Activated CD8-positive, alpha-beta memory T cell treated with anti-CD3 and anti-CD28 coated beads for 24 hours (primary cell): ENCODE data around the gene PCID2.
"Not testable (repeated sequence)": the region's sequence is repeated elsewhere in the genome, so short reads cannot be mapped to it uniquely, and the experiment has no call there.

Source experiments
- DNase-seq: peaks from one replicate; pipeline ENCODE4 v3.0.0-alpha.2; 2020

Gene PCID2

DNA sequence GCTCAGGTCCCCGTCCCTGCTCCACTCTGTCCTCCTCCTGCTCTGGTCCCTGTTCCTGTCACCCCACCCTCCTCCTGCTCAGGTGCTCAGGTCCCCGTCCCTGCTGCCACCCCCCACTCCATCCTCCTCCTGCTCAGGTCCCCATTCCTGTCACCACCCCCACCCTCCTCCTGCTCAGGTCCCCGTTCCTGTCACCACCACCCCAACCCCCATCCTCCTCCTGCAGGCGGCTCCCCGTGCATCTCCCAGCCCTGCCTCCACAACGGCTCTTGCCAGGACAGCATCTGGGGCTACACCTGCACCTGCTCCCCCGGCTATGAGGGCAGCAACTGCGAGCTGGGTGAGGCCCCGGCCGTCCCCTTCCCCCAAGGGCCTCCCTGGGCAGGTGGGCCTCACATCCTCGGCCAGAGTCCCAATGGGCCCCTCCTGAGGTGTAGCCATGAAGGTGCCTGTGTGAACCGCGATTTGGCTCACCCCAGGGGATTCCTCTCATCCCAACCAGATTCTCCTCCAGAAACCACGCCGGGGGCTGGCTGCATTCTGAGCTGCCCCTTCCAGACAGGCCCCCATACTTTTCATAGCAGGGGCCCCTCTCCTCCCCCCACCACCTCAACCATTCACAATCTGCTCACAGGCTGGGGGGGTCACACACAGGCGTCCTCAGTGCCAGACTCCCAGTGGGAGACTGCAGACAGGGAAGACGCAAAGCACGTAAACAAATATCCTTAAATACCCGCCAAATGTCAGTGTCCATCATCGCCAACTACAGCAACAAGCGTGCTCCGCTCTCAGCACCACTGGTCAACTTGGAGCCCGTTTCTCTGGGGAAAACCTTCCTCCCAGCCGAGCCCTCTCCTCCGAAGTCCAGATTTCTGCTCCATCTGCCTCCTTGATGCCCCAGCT, 45.4 kb downstream of the PCID2 start:
- DNase-seq: no peak

DNA sequence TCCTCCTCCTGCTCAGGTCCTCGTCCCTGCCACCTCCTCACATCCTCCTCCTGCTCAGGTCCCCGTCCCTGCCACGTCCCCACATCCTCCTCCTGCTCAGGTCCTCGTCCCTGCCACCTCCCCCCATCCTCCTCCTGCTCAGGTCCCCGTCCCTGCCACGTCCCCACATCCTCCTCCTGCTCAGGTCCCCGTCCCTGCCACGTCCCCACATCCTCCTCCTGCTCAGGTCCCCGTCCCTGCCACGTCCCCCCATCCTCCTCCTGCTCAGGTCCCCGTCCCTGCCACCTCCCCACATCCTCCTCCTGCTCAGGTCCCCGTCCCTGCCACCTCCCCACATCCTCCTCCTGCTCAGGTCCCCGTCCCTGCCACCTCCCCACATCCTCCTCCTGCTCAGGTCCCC, 46.5 kb downstream of the PCID2 start:
- not testable (repeated sequence) for DNase-seq

DNA sequence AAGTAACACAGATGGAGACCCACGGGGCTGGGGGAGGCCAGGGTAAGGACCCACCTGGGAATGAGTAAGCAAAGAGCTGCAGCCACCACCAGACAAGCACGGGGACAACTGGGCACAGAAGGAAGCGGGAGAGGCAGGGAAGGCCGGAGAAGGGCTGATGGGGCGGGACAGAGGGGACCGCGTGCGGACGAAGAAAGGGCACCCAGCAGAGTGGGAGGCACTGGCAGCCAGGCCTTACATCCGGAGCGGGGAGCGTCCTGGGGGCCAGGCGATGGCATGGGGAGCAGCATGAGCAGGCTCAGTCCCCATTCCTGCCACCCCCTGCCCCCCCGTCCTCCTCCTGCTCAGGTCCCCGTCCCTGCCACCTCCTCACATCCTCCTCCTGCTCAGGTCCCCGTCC, 47.0 kb downstream of the PCID2 start:
- no peak for DNase-seq

DNA sequence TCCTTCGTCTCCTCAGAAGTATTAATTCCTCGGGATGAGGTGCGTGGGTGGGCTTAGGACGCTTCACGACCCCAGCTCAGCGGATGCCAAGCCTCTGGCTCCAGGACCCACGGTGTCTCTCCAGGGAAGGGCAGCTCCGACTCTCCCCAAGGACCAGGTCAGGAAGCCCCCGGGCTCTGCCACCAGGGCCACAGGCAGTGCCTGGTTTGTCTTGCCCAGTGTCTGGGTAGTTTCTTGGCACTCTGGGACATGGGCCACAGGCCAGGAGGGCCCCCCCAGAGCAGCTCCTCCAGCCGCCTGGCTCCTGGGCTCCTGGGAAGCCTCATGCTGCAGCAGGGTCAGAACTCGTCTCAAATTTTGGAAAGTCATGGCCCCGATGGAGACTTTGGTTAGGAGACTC, 47.5 kb downstream of the PCID2 start:
- DNase-seq: peak; percentile 55

DNA sequence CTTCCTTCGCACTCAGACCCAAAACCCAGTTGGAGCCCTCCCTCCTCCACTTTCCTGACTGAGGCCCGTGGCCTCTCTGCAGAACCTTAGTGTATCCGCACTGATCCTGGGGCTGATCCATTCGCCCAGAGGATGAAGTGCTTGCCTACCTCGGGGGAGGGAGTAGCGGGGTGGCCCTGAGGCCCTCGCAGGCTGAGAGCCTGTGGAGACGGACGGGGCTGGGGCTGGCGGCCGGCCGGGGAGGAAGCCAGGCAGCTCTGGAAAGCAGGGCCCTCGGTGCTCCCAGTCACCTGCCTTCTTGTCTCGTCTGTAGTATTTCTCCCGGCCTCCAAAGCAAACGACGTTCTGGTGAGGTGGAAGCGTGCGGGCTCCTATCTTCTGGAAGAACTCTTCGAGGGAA, 48.8 kb downstream of the PCID2 start:
- no peak for DNase-seq

DNA sequence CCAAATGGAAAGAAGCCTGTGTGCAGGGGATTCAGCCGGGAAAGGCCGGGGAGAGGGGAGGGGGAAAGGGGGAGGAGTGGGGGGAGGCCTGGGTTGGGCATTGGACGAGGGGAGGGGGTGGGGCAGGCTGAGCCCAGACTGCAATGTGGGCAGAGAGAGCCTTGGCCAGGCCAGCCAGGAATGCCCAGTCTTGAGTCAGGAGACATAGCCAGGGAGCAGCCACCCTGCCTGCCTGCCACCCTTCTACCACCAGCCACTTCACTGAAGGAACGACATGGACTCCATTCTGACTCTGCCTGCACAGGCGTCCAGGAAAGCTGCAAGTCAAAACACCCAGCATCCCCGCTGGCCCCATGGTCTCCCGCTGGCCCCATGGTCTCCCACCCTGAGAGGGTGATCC, 49.5 kb downstream of the PCID2 start:
- no peak for DNase-seq

DNA sequence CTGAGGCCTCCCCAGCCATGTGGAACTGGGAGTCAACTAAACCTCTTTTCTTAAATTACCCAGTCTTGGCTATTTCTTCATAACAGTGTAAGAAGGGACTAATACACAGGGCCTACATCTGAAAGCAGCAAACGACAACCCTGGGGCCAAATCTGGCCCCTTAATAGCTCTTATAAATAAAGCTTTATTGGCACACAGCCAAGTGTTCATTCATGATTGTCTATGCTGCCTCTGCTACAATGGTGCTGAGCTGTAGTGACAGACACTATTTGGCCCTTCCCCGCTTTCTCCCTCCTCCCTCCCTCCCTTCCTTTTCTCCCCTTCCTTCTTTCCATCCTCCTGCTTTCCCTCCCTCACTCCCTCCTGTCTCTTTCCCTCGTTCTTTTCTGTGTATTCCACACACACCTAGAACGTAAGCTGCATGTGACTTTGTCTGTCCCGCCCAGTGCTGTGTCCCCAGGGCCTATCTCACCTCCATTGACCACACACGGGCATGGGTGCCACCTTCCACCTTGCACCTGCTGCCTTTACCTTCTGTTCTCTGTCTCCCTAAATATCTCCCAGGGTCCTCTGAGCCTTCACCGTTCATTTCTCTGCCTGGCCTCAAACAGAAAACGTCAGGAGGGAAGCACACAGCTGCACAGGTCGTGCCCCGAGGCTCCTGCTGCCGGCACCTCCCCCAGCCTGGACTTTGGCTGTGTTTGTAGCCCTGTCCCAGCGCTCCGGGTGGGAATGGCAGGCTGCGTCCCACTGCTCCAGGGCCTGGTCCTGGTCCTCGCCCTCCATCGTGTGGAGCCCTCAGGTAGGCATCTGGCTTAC, 50.3 kb downstream of the PCID2 start, which contains the start of gene PROZ:
TSS of gene PROZ (plus strand) at position 720 of the 819 bp plus-strand sequence. CDS start at position 733, 13 bp downstream.
- DNase-seq: peak; percentile 41

DNA sequence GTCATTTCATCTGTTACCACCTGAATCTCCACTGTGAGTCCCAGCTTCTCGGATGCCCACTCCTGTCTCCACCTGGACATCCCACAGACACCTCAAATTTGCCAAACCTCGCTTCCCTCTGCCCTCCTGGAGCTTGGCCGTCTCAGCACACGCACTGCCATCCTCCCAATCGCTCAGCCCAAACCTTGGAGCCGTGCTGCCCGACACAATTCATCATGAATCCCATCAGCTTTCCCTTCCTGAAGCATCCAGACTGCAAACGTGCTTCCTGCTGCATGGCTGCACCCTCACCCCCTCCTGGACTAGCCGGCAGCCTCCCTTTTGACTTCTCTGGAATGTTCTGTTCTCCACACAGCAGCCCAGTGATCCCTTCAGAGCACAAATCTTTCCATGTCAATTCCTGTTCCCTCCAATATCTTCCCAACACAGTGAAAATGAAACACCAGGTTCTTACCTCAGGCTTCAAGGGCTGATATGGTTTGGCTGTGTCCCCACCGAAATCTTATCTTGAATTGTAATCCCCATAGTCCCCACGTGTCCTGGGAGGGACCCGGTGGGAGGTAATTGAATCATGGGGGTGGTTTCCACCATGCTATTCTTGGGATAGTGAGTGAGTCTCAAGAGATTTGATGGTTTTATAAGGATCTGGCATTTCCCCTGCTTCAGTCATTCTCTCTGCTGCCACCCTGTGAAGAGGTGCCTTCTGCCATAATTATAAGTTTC, 51.1 kb downstream of the PCID2 start:
- DNase-seq: peak; percentile 40

DNA sequence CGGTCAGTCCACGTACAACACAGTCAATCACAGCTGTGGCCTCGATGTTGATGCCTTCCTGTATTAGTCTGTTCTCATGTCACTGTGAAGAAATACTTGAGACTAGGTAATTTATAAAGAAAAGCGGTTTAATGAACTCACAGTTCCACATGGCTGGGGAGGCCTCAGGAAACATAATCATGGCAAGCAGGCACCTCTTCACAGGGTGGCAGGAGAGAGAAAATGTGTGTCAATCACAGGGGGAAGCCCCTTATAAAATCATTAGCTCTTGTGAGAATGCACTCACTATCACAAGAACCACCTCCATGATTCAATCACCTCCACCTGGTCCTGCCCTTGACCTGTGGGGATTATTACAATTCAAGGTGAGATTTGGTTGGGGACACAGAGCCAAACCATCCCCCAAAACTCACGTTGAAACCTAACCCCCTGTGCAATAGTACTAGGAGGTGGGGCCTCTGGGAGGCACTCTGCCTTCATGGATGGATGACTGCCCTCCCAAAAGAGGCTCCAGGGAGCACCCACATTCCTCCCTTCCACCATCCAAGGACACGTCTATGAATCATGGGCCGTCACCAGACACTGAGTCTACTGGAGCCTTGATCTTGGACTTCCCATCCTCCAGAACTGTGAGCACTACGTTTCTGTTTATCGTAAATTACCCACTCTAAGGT, 52.4 kb downstream of the PCID2 start:
- peak; percentile 28 for DNase-seq

DNA sequence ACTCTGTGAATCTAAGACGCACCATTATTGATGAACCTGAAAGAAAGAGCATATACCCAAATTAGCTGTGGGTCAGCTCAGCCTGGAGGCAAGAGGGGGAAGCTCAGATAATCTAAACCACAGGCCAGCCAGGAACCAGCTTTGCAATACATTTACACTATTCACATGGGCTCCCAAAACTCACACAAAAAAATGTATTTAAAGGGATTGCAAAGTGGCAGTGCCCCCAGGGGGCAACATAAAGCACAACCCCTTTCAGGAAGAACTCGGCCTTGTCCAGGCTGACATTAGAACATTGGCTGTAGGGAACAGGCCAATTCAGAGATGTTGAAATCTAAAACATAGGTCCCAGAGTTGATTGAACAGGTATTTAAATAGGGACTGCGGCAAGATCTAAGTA, 53.3 kb downstream of the PCID2 start:
- DNase-seq: peak; percentile 47

DNA sequence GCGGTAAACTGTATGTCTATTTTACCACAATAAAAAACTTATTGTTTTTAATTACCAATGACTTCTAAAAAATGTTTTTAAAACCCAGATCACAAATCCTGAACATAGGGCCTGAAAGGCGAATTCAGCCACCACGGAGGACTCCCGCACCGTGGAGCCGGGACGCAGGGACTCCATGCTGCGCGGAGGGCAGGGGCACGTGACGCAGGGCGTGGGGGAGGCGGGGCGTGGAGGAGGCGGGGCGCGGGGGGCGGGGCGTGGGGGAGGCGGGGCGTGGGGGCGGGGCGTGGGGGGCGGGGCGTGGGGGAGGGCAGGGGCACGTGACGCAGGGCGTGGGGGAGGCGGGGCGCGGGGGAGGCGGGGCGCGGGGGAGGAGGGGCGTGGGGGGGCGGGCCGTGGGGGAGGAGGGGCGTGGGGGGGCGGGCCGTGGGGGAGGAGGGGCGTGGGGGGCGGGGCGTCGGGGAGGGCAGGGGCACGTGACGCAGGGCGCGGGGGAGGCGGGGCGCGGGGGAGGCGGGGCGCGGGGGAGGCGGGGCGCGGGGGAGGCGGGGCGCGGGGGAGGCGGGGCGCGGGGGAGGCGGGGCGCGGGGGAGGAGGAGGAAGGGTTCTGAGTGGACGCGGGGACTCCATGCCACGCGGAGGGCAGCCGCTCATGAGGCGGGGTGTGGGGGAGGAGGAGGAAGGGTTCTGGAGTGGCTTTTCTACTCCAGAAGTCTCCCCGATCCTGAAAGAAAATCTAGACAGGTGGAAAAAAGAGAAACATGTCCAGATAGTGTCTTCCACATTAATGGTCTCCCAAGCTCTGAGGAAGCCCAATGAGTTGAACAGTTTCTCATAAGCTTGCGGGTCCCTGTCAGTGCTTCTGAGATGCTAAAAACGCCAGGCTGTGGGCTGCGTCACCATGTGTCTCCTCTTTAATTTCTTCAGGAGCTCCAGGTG, 54.4 kb downstream of the PCID2 start:
- peak; percentile 84 for DNase-seq

DNA sequence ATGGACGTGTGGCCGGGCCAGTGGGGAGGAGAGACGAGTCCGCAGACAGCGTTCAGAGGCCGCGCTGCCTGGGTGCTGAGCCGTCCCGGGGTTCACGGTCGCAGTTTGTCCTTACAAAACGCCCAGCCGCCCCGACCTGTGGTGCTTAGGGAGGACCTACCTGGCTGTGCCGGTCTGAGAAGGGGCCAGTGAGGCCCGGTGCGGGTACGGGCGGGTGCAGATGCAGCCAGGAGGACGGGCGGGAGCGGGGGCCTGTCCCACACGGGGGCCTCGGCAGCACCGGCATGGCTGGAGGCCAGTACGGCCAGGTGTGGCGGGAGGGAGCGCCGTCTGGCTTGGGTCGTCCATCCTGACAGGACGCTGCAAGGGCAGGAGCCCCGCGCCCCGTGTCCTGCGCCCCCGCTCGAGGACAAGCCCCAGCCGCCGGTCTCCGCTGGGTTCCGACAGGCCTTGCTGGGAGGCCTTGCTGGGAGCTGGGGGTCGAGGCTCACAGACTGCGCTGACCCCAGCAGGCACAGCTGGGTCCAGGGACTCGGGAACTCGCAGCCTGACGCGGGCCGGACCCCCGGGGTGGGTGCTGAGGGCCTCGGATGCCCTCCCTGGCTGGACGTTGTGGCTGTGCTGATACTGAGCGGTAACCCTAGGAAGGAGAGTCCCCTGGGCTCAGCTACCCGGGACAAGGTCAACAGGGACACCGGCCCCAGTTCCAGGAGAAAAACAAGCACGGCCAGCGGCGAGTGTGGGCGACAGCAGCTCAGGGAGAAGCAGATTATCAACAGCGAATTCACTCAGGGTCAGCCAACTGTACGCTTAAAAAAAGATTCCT, 55.3 kb downstream of the PCID2 start:
- peak; percentile 76 for DNase-seq

DNA sequence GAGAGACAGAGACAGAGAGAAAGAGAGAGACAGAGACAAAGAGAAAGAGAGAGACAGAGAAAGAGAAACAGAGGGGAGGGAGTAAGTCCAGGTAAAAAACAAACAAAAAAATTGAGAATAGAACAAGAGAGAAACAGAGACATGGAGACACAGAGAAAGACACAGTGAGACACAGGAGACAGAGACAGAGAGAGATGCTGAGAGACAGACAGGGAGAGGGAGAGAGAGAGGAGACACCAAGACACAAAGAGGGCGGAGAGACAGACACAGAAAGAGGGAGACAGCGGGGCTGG, 55.8 kb downstream of the PCID2 start:
- DNase-seq: no peak

DNA sequence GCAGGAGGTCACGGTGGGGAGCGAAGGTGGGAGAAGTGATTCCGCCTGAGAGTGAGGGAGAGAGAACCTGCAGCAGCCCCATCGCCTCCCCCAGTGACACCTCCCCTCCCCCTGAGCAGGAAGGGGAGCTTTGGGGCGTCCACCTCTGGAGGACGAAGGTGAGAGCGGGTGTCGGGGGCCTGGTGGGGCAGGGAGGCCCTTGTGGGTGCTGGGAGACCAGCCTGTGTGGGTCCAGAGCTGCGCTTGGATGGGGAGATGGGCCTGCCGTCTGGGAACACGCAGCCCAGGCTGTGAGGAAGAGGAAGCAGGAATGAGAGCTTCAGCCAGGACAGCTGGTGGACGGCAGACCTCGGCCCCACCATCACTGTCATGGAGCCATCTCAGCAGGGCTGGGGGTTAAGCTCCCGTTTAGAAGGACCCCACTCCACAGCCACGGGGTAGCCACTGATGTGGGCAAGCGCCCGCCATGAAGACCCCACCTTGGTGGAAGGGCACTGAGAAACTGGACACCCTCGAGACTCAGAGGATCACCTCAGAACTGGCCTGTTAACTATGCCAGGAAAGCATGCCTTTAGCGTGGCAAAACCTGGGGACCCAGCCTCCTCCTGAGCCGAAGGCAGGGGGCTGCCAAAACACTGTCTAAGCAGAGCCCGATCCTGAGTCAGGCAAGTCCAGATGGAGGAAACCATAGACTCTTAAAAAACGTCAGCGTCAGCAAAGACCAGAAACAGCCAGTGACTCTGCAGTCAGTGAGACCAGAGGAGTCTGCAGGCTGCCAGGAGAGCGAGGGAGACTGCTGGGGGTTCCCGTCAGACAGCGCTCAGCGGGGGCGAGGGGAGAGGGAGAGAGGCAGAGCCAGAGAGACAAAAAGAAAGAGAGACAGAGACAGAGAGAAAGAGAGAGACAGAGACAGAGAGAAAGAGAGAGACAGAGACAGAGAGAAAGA, 56.5 kb downstream of the PCID2 start:
- peak; percentile 61 for DNase-seq

DNA sequence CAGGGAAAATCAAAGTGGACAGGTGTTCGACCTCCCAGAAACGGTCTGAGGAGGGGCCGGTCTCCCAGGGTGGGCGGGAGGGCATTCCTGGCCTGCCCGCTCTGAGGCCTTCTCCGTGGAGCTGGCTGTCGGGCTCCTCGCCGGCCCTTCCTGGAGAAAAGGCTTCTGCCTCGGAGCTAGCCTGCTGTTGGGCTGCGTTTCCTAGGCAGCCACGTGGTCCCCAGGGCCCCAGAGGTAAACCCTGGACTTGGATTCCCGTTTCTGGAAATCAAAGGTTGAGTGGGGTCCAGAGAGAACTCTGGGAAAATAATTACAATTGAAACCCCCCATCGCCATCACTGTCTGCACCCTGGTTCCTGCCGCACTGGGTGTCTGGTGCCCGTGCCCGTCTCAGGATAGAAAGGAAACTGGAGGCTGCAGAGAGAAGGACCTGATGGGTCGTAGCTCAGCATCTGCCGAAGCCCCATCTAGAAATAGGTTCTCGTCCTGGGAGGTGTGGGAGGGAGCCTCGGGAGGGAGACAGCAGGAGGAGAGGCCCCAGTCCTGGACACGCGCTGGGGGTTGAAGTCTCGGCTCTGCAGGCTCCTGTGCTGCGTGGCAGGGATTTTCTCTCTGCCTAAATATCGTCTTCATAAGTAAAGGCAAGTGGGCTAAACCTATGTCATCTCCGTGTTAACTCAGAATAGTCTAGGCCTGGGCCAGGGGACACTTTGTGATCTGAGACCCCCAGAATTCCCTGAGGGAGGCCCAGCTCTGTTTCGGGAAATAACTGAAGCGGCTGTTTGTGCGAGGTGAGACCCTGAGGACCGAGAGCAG, 57.7 kb downstream of the PCID2 start:
- DNase-seq: peak; percentile 47

DNA sequence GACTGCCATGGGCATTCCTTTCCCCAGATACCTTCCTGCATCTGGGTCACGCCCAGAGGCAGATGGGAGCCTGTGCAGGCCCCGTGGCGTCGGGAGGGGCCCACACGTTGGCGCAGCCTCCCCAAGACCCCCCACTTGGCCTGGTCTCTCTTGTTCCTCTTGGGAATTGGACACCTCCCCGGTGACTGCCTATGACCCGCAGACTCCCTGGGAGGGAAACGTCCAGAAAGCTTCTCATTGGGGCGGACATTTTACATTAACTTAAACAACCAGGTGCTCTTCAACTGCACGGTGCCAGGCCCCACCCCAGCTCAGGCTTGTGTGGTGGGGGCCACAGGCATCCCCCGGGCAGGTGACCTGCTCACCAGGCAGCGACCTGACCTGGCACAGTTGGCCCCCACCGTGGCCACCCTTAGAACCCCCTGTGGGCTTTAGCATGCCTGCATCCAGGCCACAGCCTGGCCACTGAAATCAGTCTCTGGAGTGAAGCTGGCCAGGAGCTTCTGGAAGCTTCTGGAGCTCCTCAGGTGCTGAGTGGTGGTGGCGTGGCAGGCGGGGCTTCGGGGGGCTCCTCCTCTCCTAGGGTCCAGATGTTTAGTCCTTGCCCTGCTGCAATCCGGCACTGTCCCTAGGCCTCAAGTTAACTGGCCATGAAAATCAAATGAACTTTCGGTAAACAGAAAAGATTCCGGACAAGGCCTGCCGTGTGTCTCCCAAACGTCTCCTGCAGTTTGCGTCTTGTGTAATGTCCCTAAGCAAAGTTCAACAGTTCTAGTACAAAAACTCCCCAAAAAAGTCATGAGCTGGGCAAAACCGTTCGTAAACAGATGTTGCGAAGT, 58.5 kb downstream of the PCID2 start:
- peak; percentile 47 for DNase-seq

DNA sequence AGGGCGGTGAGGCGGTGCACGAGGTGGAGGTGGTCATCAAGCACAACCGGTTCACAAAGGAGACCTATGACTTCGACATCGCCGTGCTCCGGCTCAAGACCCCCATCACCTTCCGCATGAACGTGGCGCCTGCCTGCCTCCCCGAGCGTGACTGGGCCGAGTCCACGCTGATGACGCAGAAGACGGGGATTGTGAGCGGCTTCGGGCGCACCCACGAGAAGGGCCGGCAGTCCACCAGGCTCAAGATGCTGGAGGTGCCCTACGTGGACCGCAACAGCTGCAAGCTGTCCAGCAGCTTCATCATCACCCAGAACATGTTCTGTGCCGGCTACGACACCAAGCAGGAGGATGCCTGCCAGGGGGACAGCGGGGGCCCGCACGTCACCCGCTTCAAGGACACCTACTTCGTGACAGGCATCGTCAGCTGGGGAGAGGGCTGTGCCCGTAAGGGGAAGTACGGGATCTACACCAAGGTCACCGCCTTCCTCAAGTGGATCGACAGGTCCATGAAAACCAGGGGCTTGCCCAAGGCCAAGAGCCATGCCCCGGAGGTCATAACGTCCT, 59.4 kb downstream of the PCID2 start:
- peak; percentile 47 for DNase-seq
